ENCODE data around the gene CELSR2.

DNA sequence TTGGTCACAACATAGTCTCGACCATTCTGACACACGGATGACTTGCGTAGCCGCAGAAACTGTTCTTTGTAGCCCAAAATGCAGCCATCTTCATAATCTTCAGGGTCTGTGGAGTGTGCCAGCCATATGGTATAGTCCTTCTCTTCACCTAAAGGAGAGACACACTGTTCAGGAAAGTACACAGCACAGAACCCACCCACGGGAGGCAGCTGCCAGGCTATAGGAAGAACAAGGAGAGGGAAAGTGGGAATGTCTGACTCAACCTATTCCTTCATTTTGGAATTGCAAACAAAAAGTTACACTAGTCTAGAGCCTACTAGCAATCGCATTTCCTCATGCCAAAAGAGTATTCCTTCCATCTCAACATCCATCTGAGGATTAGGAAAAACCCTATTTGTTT is 73.6 kb downstream of the CELSR2 start:
- TF ChIP-seq, protein P1, sequence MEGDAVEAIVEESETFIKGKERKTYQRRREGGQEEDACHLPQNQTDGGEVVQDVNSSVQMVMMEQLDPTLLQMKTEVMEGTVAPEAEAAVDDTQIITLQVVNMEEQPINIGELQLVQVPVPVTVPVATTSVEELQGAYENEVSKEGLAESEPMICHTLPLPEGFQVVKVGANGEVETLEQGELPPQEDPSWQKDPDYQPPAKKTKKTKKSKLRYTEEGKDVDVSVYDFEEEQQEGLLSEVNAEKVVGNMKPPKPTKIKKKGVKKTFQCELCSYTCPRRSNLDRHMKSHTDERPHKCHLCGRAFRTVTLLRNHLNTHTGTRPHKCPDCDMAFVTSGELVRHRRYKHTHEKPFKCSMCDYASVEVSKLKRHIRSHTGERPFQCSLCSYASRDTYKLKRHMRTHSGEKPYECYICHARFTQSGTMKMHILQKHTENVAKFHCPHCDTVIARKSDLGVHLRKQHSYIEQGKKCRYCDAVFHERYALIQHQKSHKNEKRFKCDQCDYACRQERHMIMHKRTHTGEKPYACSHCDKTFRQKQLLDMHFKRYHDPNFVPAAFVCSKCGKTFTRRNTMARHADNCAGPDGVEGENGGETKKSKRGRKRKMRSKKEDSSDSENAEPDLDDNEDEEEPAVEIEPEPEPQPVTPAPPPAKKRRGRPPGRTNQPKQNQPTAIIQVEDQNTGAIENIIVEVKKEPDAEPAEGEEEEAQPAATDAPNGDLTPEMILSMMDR (IDR thresholded peaks at IDR 0.05): no peak
- TF ChIP-seq EZH2 (IDR thresholded peaks at IDR 0.05; ENCODE audit: borderline replicate concordance, insufficient read depth, low read depth, low read length, poor library complexity, severe bottlenecking): no peak

Data from B cell (primary cell).